HUES64 (cell line): ENCODE data around the gene HSD17B1.
"Not testable (repeated sequence)": the region's sequence is repeated elsewhere in the genome, so short reads cannot be mapped to it uniquely, and the experiment has no call there.

Experiments
- H3K27ac ChIP-seq: 2 replicates; pipeline ENCODE4 v1.7.0; 2013; ENCODE audit warnings: low read depth, low read length, inconsistent platforms
- H3K27me3 ChIP-seq: 2 replicates; pipeline ENCODE4 v1.6.1; 2013; ENCODE audit warnings: mild to moderate bottlenecking, low read length; ENCODE audit not compliant: insufficient read depth
- H3K36me3 ChIP-seq: 2 replicates; pipeline ENCODE4 v1.6.1; 2013; ENCODE audit warnings: mild to moderate bottlenecking, low read length; ENCODE audit not compliant: insufficient read depth
- H3K4me1 ChIP-seq: 2 replicates; pipeline ENCODE4 v1.6.1; 2013; ENCODE audit warnings: mild to moderate bottlenecking, low read length, moderate library complexity; ENCODE audit not compliant: insufficient read depth
- H3K4me3 ChIP-seq: 2 replicates; pipeline ENCODE4 v1.5.1; 2013; ENCODE audit warnings: mild to moderate bottlenecking, low read length, moderate library complexity
- H3K9ac ChIP-seq: 2 replicates; pipeline ENCODE4 v1.6.1; 2013; ENCODE audit warnings: mild to moderate bottlenecking, low read depth, low read length
- H3K9me3 ChIP-seq: 2 replicates; pipeline ENCODE4 v1.6.1; 2013; ENCODE audit warnings: low read depth, low read length; ENCODE audit not compliant: insufficient read depth
- WGBS: fragments of 150-250, 120-280 bp; methylation state at CpG from one replicate; pipeline ENCODE4 v1.1.7; 2013; ENCODE audit warnings: missing lambda C conversion rate; 5-methylcytosine and 5-hydroxymethylcytosine counted together

The HSD17B1 gene

DNA sequence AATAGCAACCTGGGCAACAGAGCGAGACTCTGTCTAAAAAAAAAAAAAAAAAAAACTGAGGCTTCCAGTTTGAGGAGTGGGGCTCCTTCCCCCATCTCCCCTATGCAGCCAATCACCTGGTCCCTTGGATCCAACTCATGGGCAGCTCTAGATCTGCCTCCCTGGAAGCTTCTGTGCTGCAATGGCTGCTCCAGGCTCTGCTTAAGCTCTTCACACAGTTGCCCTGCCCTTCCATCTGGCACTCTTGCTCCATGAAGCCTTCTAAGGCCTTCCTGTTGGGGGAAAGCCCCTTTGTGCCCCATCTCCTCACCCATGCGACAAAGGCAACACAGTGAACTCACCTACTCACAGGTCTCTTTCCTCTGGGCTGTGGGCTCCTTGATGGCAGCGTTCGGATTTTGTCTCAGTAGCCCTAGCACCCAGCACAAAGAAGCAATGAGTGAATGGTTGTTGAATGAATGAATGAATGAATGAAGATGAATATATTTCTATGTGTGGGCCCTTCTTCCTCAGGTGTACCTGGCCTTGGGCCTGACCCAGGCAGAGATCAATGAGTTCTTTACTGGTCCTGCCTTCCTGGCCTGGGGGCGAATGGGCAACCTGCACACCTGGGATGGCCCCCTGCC lies 14.8 kb upstream of the HSD17B1 start:
- Histone ChIP-seq H3K4me3 (no peak overlapping the region), H3K9ac (no peak overlapping the region), H3K27me3 (peaks cover 8% of the 10 kb centered on the region; the same call in 1 of the 2 replicates), H3K9me3 (no peaks in the 10 kb centered on the region), H3K36me3 (peaks cover 14% of the 10 kb centered on the region; the same call in 1 of the 2 replicates), H3K27ac (no peak overlapping the region), H3K4me1 (peaks cover 9% of the 10 kb centered on the region; the same call in 1 of the 2 replicates)
- WGBS = 98% methylated on average over 5 of the region's 5 CpGs

DNA sequence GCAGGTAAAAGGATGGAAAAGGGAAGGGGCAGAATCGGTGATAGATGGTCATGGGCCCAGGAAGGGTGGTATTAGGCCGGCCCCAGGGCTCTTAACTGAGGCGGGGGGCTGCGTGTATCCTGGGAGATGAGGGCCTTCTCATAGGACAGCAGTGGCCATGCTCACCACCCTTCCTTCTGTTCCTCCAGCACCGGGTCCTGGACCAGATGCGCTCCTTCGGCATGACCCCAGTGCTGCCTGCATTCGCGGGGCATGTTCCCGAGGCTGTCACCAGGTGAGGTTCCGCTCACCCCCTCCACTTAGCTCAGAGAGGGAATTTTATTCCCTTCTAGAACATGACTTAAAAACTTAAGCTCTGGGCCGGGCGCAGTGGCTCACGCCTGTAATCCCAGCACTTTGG lies 14.2 kb upstream of the HSD17B1 start:
- H3K27me3 ChIP-seq = peaks cover 5% of the 10 kb centered on the region; the same call in 1 of the 2 replicates
- H3K27ac ChIP-seq = no peak overlapping the region
- peaks cover 9% of the 10 kb centered on the region; the same call in 1 of the 2 replicates for H3K4me1 ChIP-seq
- H3K9ac ChIP-seq = no peak overlapping the region
- H3K36me3 ChIP-seq = peaks cover 19% of the 10 kb centered on the region; the same call in 1 of the 2 replicates
- H3K4me3 ChIP-seq = no peak overlapping the region
- 98% methylated on average over 14 of the region's 14 CpGs for WGBS
- no peaks in the 10 kb centered on the region for H3K9me3 ChIP-seq

DNA sequence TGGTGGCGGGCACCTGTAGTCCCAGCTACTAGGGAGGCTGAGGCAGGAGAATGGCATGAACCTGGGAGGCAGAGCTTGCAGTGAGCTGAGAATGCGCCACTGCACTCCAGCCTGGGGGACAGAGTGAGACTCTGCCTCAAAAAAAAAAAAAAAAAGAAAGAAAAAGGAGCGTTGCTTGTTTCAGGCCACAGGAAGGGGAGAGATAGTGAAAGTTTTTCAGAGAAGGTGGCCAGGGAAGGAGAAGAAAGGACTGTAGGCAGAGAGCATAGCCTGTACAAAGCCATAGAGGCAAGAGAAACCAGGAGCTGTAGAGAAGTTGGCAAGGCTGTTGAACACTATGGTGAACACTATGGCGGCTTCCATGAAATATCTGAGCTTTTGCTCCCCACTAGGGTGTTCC lies 12.2 kb upstream of the HSD17B1 start:
- H3K4me3 ChIP-seq, H3K9ac ChIP-seq, H3K4me1 ChIP-seq, H3K27ac ChIP-seq, H3K9me3 ChIP-seq, H3K27me3 ChIP-seq: not testable (repeated sequence)
- H3K36me3 ChIP-seq = peaks cover 24% of the 10 kb centered on the region; the same call in 1 of the 2 replicates
- 97% methylated on average over 4 of the region's 4 CpGs for WGBS

DNA sequence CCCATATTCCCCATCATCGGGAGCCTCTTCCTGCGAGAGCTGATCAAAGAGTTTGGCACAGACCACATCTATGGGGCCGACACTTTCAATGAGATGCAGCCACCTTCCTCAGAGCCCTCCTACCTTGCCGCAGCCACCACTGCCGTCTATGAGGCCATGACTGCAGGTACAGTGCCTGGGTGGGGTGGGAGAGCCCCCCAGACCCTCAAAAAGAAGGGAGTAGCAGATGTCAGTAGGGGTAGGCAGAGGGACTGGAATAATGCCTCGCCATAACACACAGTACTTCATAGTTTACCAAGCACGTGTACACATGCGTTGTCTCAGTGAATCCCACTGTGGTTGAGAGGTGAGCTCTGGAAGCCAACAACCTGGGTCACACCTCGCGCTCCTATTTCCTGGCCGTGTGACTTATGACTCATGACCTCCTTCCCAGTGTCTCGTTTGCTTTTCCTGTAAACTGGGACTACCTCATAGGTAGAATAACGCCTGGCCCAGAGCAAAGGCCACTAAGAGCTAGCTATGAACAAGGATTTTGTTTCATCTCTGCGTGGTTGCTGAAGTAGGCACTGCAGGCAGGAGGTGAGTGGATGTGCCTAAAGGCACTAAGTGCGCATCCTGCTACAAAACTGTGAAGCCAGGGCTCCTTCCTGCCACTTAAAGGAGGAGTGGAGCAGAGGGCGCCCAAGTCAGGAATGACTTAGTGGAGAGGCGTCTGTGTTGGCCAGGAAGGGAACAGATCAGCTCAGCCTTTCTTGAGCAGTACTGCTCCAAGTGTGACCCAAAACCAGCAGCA lies 11.5 kb upstream of the HSD17B1 start:
- no peaks in the 10 kb centered on the region for H3K9me3 ChIP-seq
- H3K36me3 ChIP-seq = peaks cover 24% of the 10 kb centered on the region; the same call in 1 of the 2 replicates
- 92% methylated on average over 16 of the region's 17 CpGs for WGBS
- H3K4me1 ChIP-seq = peaks cover 6% of the 10 kb centered on the region; the same call in 1 of the 2 replicates
- no peaks in the 10 kb centered on the region for H3K27me3 ChIP-seq
- no peak overlapping the region for H3K27ac ChIP-seq
- H3K9ac ChIP-seq = no peak overlapping the region
- no peak overlapping the region for H3K4me3 ChIP-seq

DNA sequence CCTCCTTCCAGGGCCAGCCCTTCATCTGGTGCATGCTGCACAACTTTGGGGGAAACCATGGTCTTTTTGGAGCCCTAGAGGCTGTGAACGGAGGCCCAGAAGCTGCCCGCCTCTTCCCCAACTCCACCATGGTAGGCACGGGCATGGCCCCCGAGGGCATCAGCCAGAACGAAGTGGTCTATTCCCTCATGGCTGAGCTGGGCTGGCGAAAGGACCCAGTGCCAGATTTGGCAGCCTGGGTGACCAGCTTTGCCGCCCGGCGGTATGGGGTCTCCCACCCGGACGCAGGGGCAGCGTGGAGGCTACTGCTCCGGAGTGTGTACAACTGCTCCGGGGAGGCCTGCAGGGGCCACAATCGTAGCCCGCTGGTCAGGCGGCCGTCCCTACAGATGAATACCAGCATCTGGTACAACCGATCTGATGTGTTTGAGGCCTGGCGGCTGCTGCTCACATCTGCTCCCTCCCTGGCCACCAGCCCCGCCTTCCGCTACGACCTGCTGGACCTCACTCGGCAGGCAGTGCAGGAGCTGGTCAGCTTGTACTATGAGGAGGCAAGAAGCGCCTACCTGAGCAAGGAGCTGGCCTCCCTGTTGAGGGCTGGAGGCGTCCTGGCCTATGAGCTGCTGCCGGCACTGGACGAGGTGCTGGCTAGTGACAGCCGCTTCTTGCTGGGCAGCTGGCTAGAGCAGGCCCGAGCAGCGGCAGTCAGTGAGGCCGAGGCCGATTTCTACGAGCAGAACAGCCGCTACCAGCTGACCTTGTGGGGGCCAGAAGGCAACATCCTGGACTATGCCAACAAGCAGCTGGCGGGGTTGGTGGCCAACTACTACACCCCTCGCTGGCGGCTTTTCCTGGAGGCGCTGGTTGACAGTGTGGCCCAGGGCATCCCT lies 9.3 kb upstream of the HSD17B1 start:
- Histone ChIP-seq H3K9me3 (no peaks in the 10 kb centered on the region), H3K4me1 (no peaks in the 10 kb centered on the region), H3K36me3 (peaks cover 24% of the 10 kb centered on the region; the same call in 1 of the 2 replicates), H3K9ac (no peak overlapping the region), H3K4me3 (no peak overlapping the region), H3K27me3 (no peaks in the 10 kb centered on the region), H3K27ac (no peak overlapping the region)
- WGBS = 96% methylated on average over 39 of the region's 39 CpGs

DNA sequence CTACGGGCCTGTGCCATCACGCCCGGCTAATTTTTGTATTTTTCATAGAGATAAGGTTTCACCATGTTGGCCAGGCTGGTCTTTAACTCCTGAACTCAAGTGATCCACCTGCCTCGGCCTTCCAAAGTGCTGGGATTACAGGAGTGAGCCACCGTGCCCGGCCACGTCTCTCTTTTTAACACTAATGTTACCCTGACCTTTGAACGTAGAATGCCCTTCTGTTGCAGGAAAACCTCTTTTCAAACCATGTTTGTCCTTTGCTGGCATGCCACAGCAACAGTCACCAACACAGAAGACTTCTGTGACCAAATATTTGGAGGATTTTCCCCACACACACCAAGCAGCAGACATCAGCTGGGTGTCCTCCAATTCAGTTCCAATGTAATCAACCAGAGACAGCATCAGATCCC lies 7.8 kb upstream of the HSD17B1 start:
- H3K27ac ChIP-seq = no peak overlapping the region
- H3K9me3 ChIP-seq = no peaks in the 10 kb centered on the region
- no peak overlapping the region for H3K9ac ChIP-seq
- 76% methylated on average over 8 of the region's 8 CpGs for WGBS
- H3K36me3 ChIP-seq = peaks cover 18% of the 10 kb centered on the region; the same call in 1 of the 2 replicates
- no peak overlapping the region for H3K4me3 ChIP-seq
- H3K27me3 ChIP-seq = no peaks in the 10 kb centered on the region
- no peaks in the 10 kb centered on the region for H3K4me1 ChIP-seq

DNA sequence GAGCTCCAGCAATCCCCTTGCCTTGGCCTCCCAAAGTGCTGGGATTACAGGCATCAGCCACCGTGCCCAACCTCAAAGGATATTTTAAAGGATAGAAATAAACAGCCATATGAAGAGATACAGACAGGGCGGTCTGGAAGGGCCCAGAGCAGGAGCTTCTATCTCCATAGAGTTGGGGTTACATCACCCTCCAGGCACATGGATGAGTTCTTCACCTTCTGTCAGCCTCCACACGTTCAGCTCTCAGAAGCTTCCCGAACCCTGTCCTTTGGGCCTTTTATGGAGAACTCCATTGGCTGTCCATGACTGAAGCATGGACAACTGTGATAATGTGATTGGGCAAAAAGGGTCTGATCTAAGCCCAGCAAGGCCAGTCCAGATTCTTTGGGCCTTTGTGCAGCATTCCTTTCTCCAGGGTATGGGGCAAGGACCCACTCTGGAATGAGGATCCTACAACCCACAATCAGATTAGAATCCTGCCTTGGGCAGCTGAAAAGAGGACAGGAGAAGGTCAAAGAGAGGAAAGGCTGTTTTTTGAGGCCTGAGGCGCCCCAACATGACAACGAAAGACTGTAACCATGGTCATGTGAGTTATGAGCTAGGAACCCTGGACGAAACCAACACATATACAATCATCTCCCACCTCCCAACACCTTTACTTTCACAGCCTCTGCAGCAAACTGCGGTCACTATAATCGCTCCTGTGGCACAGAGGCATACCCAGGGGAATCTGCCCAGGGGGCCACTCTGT lies 6.8 kb upstream of the HSD17B1 start:
- H3K4me3 ChIP-seq, H3K9ac ChIP-seq, H3K27ac ChIP-seq, H3K27me3 ChIP-seq, H3K4me1 ChIP-seq, H3K9me3 ChIP-seq: not testable (repeated sequence)
- H3K36me3 ChIP-seq = peaks cover 14% of the 10 kb centered on the region; the same call in 1 of the 2 replicates
- 92% methylated on average over 7 of the region's 9 CpGs for WGBS

DNA sequence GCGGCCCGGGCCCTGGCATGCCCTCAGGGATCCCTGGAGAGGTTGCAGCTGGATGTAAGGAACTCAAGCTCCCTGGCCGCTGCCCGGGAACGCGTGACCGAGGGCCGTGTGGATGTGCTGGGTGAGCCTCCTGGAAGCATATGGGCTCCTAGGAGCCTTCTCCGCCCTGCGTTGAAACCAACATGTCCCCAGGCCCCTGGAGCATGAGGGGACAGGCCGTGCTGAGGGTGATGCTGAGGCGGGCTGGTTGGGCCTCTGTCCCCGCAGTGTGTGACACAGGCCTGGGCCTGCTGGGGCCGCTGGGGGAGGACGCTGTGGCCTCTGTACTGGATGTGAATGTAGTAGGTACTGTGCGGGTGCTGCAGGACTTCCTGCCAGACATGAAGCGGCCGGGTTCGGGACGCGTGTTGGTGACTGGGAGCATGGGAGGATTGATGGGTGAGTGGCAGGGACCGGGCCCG lies 5.7 kb upstream of the HSD17B1 start:
- H3K27ac ChIP-seq = no peak overlapping the region
- no peaks in the 10 kb centered on the region for H3K4me1 ChIP-seq
- H3K36me3 ChIP-seq = peaks cover 11% of the 10 kb centered on the region; the same call in 1 of the 2 replicates
- H3K4me3 ChIP-seq = no peak overlapping the region
- H3K9me3 ChIP-seq = no peaks in the 10 kb centered on the region
- H3K27me3 ChIP-seq = no peaks in the 10 kb centered on the region
- WGBS = 93% methylated on average over 23 of the region's 23 CpGs
- no peak overlapping the region for H3K9ac ChIP-seq

GRCh38 chr17:42547698-42548069 lies 5.0 kb upstream of the HSD17B1 start:
- Histone ChIP-seq H3K4me3 (peak overlapping the region; percentile 59), H3K27ac (no peak overlapping the region), H3K36me3 (peaks cover 11% of the 10 kb centered on the region; the same call in 1 of the 2 replicates), H3K9ac (no peak overlapping the region), H3K4me1 (no peaks in the 10 kb centered on the region), H3K9me3 (no peaks in the 10 kb centered on the region), H3K27me3 (no peaks in the 10 kb centered on the region)
- WGBS = 89% methylated on average over 14 of the region's 14 CpGs

DNA sequence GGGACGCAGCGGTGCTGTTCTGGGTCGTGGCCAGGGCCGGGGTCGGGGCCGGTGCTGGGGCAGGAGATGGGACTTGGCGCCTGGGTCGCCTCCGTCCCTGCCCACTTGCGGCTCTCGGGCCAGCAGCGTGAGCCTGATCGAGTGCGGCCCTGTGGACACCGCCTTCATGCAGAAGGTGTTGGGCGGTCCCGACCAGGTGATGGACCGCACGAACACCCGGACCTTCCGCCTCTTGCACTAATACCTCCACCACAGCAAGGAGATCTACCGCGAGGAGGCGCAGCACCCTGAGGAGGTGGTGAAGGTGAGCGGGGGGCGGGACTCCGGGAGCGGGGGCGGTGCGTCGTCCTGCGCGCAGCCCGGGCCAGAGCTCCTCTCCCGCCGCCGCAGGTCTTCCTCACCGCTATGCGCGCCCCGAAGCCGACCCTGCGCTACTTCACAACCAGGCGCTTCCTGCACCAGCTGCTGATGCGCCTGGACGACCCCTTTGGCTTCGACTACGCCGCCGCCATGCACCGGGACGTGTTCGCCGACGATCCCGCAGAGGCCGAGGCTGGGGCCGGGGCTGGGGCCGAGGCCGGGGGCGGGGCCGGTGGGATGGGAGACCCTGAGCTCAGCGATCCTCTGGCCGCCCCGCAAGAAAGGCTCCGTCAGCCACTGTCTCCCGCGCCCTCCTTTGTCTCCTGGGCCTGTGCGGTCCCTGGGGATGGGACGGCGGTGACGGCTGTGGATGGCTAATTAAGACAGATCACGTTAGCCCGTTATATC lies 4.5 kb upstream of the HSD17B1 start:
- Histone ChIP-seq H3K9ac (peak overlapping the region; percentile 55; the same call in 1 of the 2 replicates), H3K9me3 (no peaks in the 10 kb centered on the region), H3K4me3 (peak overlapping the region; percentile 59), H3K27ac (peak overlapping the region; percentile 74; the same call in 1 of the 2 replicates), H3K4me1 (no peaks in the 10 kb centered on the region), H3K27me3 (no peaks in the 10 kb centered on the region), H3K36me3 (peaks cover 8% of the 10 kb centered on the region; the same call in 1 of the 2 replicates)
- WGBS = 7% methylated on average over 73 of the region's 74 CpGs
